Panc1 (cell line): ENCODE measurements around the gene MARK3.

Source experiments
- CTCF ChIP-seq: fragments of 450-650 bp; IDR thresholded peaks from 2 replicates; pipeline ENCODE4 v1.5.1; 2017; ENCODE audit warnings: mild to moderate bottlenecking
- POLR2AphosphoS5 ChIP-seq: IDR thresholded peaks from 2 replicates; pipeline ENCODE4 v1.6.1; 2012; ENCODE audit warnings: mild to moderate bottlenecking, low read depth, low read length, moderate library complexity
- REST ChIP-seq, 2 experiments: IDR thresholded peaks; 2 replicates each; pipeline ENCODE4 v1.6.1; 2011 to 2012; ENCODE audit warnings: low read depth in 2 of 2, control low read depth in 1 of 2, low read length in 1 of 2, mild to moderate bottlenecking in 1 of 2, moderate library complexity in 1 of 2; ENCODE audit not compliant: insufficient read depth in 1 of 2

GRCh38 chr14:103393070-103393469, 7.9 kb downstream of the MARK3 start:
- TF ChIP-seq CTCF (no peak), POLR2AphosphoS5 (no peak), REST (IDR thresholded peaks at IDR 0.05; ENCODE audit: insufficient read depth in 1 of 2, low read depth in 2 of 2, low read length in 1 of 2) (no peak)
